GM12874 (cell line): ENCODE data around the gene PROK2.

Experiments
- TF ChIP-seq, protein P1 (sequence below): IDR thresholded peaks from 2 replicates; pipeline ENCODE4 v1.5.1; 2011; ENCODE audit warnings: low read depth, mild to moderate bottlenecking, control low read depth, low read length, moderate library complexity; ENCODE audit not compliant: insufficient read depth

The PROK2 gene

DNA sequence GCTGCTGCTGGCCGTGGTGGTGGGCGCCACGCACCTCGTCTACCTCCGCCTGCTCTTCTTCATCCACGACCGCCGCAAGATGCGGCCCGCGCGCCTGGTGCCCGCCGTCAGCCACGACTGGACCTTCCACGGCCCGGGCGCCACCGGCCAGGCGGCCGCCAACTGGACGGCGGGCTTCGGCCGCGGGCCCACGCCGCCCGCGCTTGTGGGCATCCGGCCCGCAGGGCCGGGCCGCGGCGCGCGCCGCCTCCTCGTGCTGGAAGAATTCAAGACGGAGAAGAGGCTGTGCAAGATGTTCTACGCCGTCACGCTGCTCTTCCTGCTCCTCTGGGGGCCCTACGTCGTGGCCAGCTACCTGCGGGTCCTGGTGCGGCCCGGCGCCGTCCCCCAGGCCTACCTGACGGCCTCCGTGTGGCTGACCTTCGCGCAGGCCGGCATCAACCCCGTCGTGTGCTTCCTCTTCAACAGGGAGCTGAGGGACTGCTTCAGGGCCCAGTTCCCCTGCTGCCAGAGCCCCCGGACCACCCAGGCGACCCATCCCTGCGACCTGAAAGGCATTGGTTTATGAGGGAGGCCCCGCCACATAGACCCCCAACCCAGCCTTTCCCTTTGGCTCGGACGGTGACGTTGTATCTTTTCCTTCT is 30.2 kb downstream of the PROK2 start:
- TF ChIP-seq, protein P1, sequence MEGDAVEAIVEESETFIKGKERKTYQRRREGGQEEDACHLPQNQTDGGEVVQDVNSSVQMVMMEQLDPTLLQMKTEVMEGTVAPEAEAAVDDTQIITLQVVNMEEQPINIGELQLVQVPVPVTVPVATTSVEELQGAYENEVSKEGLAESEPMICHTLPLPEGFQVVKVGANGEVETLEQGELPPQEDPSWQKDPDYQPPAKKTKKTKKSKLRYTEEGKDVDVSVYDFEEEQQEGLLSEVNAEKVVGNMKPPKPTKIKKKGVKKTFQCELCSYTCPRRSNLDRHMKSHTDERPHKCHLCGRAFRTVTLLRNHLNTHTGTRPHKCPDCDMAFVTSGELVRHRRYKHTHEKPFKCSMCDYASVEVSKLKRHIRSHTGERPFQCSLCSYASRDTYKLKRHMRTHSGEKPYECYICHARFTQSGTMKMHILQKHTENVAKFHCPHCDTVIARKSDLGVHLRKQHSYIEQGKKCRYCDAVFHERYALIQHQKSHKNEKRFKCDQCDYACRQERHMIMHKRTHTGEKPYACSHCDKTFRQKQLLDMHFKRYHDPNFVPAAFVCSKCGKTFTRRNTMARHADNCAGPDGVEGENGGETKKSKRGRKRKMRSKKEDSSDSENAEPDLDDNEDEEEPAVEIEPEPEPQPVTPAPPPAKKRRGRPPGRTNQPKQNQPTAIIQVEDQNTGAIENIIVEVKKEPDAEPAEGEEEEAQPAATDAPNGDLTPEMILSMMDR, result no peak

DNA sequence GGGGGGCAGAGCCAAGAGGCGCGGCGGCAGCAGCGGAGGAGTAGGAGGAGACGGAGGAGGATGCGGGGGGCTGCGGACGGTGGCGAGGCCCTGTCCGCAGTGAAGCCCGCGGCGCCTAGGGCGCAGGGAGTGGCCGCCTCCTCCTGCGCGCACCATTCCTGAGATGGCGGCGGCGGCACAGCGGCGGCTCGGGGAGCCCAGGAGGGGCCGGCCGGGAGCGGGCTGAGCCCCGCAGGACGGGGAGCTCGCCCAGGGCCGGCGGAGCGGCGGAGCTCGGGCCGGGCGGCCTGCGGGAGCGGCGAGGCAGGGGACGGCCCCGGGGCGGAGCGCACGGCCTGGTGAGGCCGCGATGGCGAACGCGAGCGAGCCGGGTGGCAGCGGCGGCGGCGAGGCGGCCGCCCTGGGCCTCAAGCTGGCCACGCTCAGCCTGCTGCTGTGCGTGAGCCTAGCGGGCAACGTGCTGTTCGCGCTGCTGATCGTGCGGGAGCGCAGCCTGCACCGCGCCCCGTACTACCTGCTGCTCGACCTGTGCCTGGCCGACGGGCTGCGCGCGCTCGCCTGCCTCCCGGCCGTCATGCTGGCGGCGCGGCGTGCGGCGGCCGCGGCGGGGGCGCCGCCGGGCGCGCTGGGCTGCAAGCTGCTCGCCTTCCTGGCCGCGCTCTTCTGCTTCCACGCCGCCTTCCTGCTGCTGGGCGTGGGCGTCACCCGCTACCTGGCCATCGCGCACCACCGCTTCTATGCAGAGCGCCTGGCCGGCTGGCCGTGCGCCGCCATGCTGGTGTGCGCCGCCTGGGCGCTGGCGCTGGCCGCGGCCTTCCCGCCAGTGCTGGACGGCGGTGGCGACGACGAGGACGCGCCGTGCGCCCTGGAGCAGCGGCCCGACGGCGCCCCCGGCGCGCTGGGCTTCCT is 31.0 kb downstream of the PROK2 start, which contains the start of gene GPR27:
Gene GPR27 (plus strand): TSS at position 155 of the 909 bp plus-strand sequence. CDS start 195 bp downstream, at position 350.
- TF ChIP-seq, protein P1, result no peak

DNA sequence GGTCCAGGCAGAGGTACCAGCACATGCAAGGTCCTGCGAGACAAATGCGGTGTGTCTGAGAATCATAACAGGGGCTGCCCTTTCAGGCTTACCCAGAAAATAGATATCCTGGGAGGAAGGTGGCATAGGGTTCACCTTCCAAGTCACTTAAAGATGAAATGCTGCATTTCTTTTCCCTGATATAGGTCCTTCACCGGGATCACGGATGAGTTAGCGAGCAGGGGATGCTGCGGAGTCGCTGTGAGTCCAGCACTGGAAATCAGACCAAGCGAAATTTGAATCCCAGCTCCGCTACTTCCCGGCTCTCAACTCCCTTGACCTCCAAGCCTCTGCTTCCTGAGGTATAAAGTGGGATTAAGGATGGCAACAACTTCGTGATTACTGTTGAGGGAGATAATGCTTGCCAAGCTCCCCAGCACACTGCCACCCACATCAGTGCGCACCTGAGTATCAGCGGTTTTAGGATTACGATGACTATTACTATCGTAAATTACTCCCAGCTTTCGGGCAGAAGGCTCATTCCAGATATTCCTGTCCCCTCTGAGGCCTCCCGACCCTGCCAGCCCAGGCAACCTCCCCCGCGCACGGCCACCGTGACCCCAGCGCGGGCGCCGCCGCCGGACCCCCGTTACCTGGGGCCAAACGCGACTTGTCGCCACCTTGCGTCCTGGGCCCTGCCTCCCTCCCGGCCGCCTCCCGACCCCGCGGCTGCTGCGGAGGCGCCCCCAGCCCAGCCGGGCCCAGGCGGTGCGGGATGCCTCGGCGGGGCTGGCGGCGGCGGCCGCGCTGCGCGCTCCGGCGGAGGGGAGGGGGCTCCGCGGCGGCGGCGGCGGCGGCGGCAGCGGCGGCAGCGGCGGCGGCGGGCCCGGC is 31.9 kb downstream of the PROK2 start:
- TF ChIP-seq, protein P1, result no peak

DNA sequence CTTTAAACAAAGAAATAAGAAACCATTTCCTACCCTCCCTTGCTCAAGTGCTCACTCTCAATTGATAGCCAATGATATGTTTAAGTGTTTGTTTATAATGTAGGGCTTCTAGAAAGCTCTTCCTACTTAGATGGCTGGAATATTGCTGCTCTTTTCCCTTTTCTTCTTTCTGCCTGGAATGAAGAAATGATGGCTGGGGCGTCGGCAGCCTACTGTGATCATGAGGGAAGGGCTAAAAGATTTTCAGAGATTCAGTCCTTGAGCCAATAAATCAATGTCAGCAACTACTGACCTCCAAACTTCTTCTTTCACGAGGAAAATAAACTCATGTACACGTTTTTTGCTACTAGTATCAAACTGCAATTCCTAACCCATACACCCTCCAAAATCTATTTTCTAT is 33.3 kb downstream of the PROK2 start:
- TF ChIP-seq, protein P1, result no peak

DNA sequence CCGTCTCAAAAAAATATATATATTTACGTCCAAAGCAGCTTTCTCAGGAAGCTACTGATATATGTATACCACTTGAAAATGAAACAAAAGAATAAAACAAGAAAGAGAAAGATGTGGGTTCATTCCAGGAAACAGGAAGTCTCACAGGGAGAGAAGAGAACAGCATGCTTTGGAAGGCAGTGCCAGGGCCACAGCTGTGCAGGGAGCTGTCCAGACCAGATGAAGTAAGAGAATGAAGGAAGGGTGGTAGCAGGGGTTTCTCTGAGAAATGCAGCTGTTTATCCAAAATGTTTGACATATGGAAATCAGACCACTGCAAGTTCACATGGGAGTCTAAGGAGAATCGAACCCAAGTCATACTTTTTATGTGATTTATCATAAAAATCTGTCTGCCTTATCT is 40.2 kb downstream of the PROK2 start:
- TF ChIP-seq, protein P1, result no peak

DNA sequence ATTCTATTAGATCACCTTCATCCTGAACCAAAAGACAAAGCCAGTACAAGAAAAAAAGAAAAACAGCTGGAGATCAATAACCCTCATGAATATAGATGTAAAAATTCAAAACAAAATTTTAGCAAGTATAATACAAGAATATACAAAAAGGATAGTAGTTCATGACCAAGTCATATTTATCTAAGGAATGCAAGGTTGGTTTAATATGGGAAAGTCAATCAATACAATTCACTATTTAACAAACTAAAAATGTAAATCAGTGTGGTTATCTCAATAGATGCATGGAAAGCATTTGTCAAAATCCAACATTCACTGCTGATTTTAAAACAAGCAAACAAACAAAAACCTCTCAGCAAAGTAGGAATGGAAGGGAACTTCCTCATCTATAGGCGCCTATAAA is 42.3 kb downstream of the PROK2 start:
- TF ChIP-seq, protein P1, result no peak

DNA sequence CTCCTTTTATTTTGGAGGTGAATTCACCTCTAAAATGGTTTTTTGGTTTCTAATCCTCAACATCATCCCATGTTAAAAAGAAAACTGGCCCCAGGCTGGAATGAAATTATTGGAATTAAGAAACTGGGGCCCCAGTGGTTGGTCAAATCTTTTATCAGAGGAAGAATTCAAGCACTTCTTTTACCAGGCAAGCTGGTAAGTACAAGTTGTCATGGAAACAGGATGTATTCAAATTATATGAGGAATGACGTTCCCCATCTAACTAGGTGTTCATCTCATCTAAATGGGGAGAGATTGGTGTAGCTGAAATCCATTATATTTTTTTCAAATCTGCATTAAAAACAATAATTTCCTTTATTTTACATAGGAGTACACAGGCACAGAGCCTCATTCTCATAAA is 50.1 kb downstream of the PROK2 start:
- TF ChIP-seq, protein P1, result no peak
